K562 (cell line): ENCODE results near the gene VTN. TPM values are rescaled to one million over a fixed set of nuclear protein-coding genes. Genes with fewer than 3 reads are reported as not detected.
"Not testable (repeated sequence)": the region's sequence is repeated elsewhere in the genome, so short reads cannot be mapped to it uniquely, and the experiment has no call there.

Source experiments
- ATAC-seq: fragments of 200-7000 bp; cut with Tn5 transposase; 3 replicates; pipeline ENCODE4 v1.9.1; 2020; ENCODE audit warnings: moderate library complexity
- BruUV-seq: library from RNA; stranded (reverse); fragments of 400-500 nt; replicated peaks from 2 replicates; lab custom pipeline; 2021; lab: Mats Ljungman, UMichigan
- CTCF ChIA-PET: fragments of 300-600 bp; formaldehyde crosslinking; extraction: SDS; loops from one replicate; lab custom pipeline; 2021; ENCODE audit warnings: low intra/inter-chr PET ratio; lab: Yijun Ruan, JAX
- POLR2A ChIA-PET: fragments of 300-600, 350-650 bp; sonication (Branson Sonifier 250); formaldehyde crosslinking; extraction: SDS; loops from one replicate; lab custom pipeline; 2021; ENCODE audit warnings: antibody characterized with exemption, inconsistent platforms; lab: Yijun Ruan, JAX
- DNase-seq, 4 experiments: peaks; one replicate each; pipeline versions ENCODE4 v3.0.0 to v3.0.0-alpha.2; 2011 to 2018; ENCODE audit warnings: low spot score in 3 of 4, mixed read lengths in 3 of 4; ENCODE audit errors: extremely low read depth in 1 of 4
- FAIRE-seq: peaks from 2 replicates; lab custom pipeline; 2011; peaks lifted over from hg19 to GRCh38; lab: Jason Lieb, UNC
- H2AFZ ChIP-seq: 2 replicates; pipeline ENCODE4 v1.6.0; 2011; ENCODE audit warnings: low read depth, low read length, control low read depth, inconsistent platforms
- H3K27ac ChIP-seq: fragments of 200-600 bp; 3 replicates; pipeline ENCODE4 v1.8.0; 2011; ENCODE audit warnings: low read depth, mild to moderate bottlenecking, control low read depth, inconsistent platforms, low read length, moderate library complexity, mixed read lengths; ENCODE audit errors: extremely low read depth
- H3K27me3 ChIP-seq, 2 experiments: fragments of 300-600 bp in 1 of 2; 2 replicates in 1 of 2; 3 replicates in 1 of 2; pipeline versions ENCODE4 v1.6.0 to v1.8.0; 2011; ENCODE audit warnings: inconsistent platforms in 2 of 2, low read length in 2 of 2, mild to moderate bottlenecking in 1 of 2, mixed read lengths in 1 of 2, moderate library complexity in 1 of 2; ENCODE audit not compliant: control insufficient read depth in 2 of 2, insufficient read depth in 2 of 2
- H3K36me3 ChIP-seq: fragments of 300-600 bp; 3 replicates; pipeline ENCODE4 v1.8.0; 2011; ENCODE audit warnings: mild to moderate bottlenecking, low read length, inconsistent platforms; ENCODE audit not compliant: control insufficient read depth, insufficient read depth
- H3K4me1 ChIP-seq, 2 experiments: fragments of 200-600 bp in 1 of 2; replicated peaks in 1 of 2; 2 replicates in 1 of 2; 3 replicates in 1 of 2; pipeline versions ENCODE4 v1.5.1 to v1.8.0; 2011; ENCODE audit warnings: inconsistent platforms in 2 of 2, low read length in 2 of 2, mild to moderate bottlenecking in 1 of 2, mixed read lengths in 1 of 2, moderate library complexity in 1 of 2; ENCODE audit not compliant: control insufficient read depth in 2 of 2, insufficient read depth in 2 of 2
- H3K4me2 ChIP-seq: 2 replicates; pipeline ENCODE4 v1.6.1; 2011; ENCODE audit warnings: low read length, control low read depth, inconsistent platforms, mixed read lengths; ENCODE audit not compliant: insufficient read depth
- H3K4me3 ChIP-seq: fragments of 200-600 bp; sonication (generic), shearing (Covaris generic); 2 replicates; pipeline ENCODE4 v1.5.1; 2016; ENCODE audit warnings: control low read depth, inconsistent platforms
- H3K79me2 ChIP-seq: fragments of 200-600 bp; 3 replicates; pipeline ENCODE4 v1.8.0; 2011; ENCODE audit warnings: low read length, inconsistent platforms; ENCODE audit not compliant: control insufficient read depth, insufficient read depth
- H3K9ac ChIP-seq, 2 experiments: 2 replicates each; pipeline versions ENCODE4 v1.6.0 to v1.6.1; 2011; ENCODE audit warnings: low read depth in 2 of 2, low read length in 2 of 2, control low read depth in 1 of 2, inconsistent platforms in 1 of 2, mild to moderate bottlenecking in 1 of 2, mixed read lengths in 1 of 2; ENCODE audit not compliant: insufficient read depth in 1 of 2
- H3K9me1 ChIP-seq: one replicate; pipeline ENCODE4 v1.6.0; 2011; ENCODE audit warnings: inconsistent platforms, mild to moderate bottlenecking, low read length, moderate library complexity; ENCODE audit not compliant: control insufficient read depth, insufficient read depth
- H3K9me3 ChIP-seq: replicated peaks from 2 replicates; pipeline ENCODE4 v1.5.1; 2011; ENCODE audit warnings: low read depth, low read length, inconsistent platforms; ENCODE audit not compliant: control insufficient read depth, insufficient read depth
- H4K20me1 ChIP-seq: replicated peaks from 2 replicates; pipeline ENCODE4 v1.6.1; 2011; ENCODE audit warnings: low read length, inconsistent platforms, mixed read lengths; ENCODE audit not compliant: control insufficient read depth, insufficient read depth
- PCBP2 ChIP-seq: fragments of 200-400 bp; formaldehyde crosslinking; IDR thresholded peaks from 2 replicates; pipeline ENCODE4 v1.6.1; 2018; ENCODE audit warnings: low read length, low read depth, mild to moderate bottlenecking, moderate library complexity; ENCODE audit not compliant: poor library complexity, severe bottlenecking
- WGBS: fragments of 100-300 bp; shearing (Covaris generic); methylation state at CpG from one replicate; pipeline ENCODE4 v1.1.6; 2016; ENCODE audit warnings: low coverage, mixed read lengths; ENCODE audit not compliant: insufficient coverage; ENCODE audit errors: missing lambda C conversion rate; 5-methylcytosine and 5-hydroxymethylcytosine counted together
- in situ Hi-C: fragments of 300-500 bp; cut with MboI; formaldehyde crosslinking; loops from 4 replicates; pipeline ENCODE4 v1.15.0; 2018; ENCODE audit warnings: inconsistent platforms, mixed read lengths
- intact Hi-C: fragments of 100-400 bp; cut with micrococcal nuclease; formaldehyde crosslinking; loops from 2 replicates; pipeline ENCODE4 v1.14.2; 2022
- polyA plus RNA-seq, 8 experiments: library from polyadenylated mRNA; depleted of rRNA in 4 of 8; stranded (reverse) in 5 of 8; unstranded in 3 of 8; fragments of >200 nt; fragmentation: Nextera tagmentation in 2 of 8; fragmentation: Illumina TruSeq in 1 of 8; extraction: Ambion mirVana in 2 of 8; extraction: Trizol in 1 of 8; gene quantifications; 2 replicates each; pipeline versions ENCODE4 v1.2.1 to v1.2.3, GENCODE V29; 2011 to 2014; ENCODE audit warnings: inconsistent platforms in 1 of 8, missing spikeins in 1 of 8
- total RNA-seq, 7 experiments: library from RNA; depleted of rRNA in 6 of 7; stranded (reverse); fragments of >200 nt in 6 of 7; fragmentation: Illumina TruSeq in 2 of 7; extraction: Trizol in 2 of 7; gene quantifications; 2 replicates each; pipeline versions ENCODE4 v1.2.1 to v1.2.3, GENCODE V29; 2011 to 2021; ENCODE audit warnings: low replicate concordance in 1 of 7
- TF ChIP-seq, protein P1 (sequence below), 3 experiments: IDR thresholded peaks in 2 of 3; conservative IDR thresholded peaks in 1 of 3; 2 replicates each; pipeline ENCODE4 v1.5.1; 2011 to 2012; ENCODE audit warnings: low read length in 3 of 3, mild to moderate bottlenecking in 3 of 3, control low read depth in 2 of 3, improper control_type of control experiment in 1 of 3, inconsistent platforms in 1 of 3, low read depth in 1 of 3, mixed read lengths in 1 of 3, moderate library complexity in 1 of 3; ENCODE audit not compliant: insufficient read depth in 2 of 3

The VTN gene
- total and polyA plus RNA-seq, 9 of the 15 experiments (the other 6 are each of a cell fraction or from before 2014, with no cell fraction given), result 0.13 to 1.0 (median 0.29) TPM; not detected in 1

DNA sequence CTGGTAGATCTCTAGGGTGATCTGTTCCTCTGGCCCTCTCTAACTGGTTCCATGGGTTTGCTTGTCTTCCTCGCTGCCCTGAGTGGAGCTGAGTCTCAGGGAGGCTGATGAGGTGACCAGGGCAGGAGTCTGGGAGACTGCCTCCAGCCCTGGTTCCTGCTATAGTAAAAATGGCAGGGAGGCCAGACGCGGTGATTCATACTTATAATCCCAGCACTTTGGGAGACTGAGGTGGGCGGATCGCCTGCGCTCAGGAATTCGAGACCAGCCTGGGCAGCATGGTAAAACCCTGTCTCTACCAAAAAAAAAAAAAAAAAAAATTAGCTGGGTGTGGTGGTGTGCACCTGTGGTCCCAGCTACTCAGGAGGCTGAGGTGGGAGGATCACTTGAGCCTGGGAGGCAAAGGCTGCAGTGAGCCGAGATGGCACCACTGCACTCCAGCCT, 31.3 kb downstream of the VTN start:
- H3K9me1 ChIP-seq, H3K4me3 ChIP-seq, intact Hi-C loops, H3K27me3 ChIP-seq, BruUV-seq, H3K9ac ChIP-seq, H3K9me3 ChIP-seq, in situ Hi-C loops, DNase-seq, ATAC-seq, H3K27ac ChIP-seq, H3K4me2 ChIP-seq, FAIRE-seq, H2AFZ ChIP-seq: not testable (repeated sequence)
- POLR2A ChIA-PET, result interaction anchor here (1.5 kb wide), 1 partner anchor 12 kb away, joined by 8 read pairs; no protein-coding TSS in a partner anchor
- Histone ChIP-seq H3K79me2 (peaks cover 33% of the 10 kb centered on the region), H3K4me1 (peaks cover 18 to 20% of the 10 kb centered on the region in 2 experiments; a peak in 4 of 5 replicates), H4K20me1 (peaks cover 14% of the 10 kb centered on the region), H3K36me3 (peaks cover 36% of the 10 kb centered on the region)
- WGBS, result 91% methylated on average over 7 of the region's 8 CpGs
- CTCF ChIA-PET, result interaction anchor here (0.6 kb wide), 1 partner anchor 22 kb away, joined by 3 read pairs; no protein-coding TSS in a partner anchor

DNA sequence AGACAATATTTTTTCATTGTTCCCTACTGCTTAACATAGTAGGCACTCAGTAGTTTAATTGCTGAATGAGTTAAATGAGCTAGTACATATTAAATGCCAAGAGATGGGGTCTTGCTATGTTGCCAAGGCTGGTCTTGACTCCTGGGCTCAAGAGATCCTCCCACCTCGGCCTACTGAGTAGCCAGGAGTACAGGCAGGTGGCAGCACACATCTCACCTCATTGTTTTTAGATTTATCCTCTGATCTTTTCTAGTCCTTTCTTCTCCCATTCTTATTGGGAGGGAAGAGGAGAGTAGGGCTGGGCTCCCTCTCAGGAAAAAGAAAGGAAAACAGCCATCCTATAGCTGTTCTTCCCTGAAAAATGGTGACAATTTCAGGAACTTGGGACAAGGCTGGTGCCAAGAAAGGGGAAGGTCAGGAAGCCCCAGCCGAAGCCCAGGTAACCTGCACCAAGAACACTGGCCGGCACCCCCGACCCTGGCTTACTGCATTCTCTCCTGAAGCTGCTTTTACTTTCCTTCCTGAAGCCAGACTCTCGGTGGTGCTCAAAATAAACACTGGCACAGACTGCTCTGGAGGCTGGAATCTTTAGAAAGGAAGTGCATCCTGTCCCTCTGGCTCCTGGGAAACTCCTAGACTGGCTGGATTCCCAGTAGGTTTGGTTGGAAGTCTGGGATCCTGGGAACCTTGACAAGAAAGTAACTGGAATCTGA, 31.9 kb downstream of the VTN start:
- H4K20me1 ChIP-seq, result peaks cover 14% of the 10 kb centered on the region
- TF ChIP-seq, protein P1, sequence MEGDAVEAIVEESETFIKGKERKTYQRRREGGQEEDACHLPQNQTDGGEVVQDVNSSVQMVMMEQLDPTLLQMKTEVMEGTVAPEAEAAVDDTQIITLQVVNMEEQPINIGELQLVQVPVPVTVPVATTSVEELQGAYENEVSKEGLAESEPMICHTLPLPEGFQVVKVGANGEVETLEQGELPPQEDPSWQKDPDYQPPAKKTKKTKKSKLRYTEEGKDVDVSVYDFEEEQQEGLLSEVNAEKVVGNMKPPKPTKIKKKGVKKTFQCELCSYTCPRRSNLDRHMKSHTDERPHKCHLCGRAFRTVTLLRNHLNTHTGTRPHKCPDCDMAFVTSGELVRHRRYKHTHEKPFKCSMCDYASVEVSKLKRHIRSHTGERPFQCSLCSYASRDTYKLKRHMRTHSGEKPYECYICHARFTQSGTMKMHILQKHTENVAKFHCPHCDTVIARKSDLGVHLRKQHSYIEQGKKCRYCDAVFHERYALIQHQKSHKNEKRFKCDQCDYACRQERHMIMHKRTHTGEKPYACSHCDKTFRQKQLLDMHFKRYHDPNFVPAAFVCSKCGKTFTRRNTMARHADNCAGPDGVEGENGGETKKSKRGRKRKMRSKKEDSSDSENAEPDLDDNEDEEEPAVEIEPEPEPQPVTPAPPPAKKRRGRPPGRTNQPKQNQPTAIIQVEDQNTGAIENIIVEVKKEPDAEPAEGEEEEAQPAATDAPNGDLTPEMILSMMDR (IDR thresholded peaks at IDR 0.05 in 2 of 3, conservative IDR thresholded peaks at IDR 0.05 in 1 of 3; ENCODE audit: insufficient read depth in 2 of 3, low read depth in 1 of 3, low read length in 3 of 3), result 0 out of 6 replicates have a peak, but pooled peaks of 1 of the 3 experiments have one; percentile 6
- no peak for TF ChIP-seq PCBP2
- POLR2A ChIA-PET, result interaction anchor here (0.7 to 1.5 kb wide), 2 partner anchors 13 to 72 kb away, joined by 3 to 8 read pairs; no protein-coding TSS in a partner anchor
- ATAC-seq, result no peak
- peaks cover 33% of the 10 kb centered on the region for H3K79me2 ChIP-seq
- DNase-seq, result no peak
- WGBS, result 62% methylated on average over 5 of the region's 5 CpGs
- H3K4me1 ChIP-seq, result peaks cover 19 to 20% of the 10 kb centered on the region in 2 experiments; a peak in 4 of 5 replicates
- H3K36me3 ChIP-seq, result peaks cover 32% of the 10 kb centered on the region; the same call in 2 of the 3 replicates
- H3K4me3 ChIP-seq, result no peak overlapping the region
- no TSS peak for BruUV-seq
- no peak overlapping the region for H3K4me2 ChIP-seq
- no peak for FAIRE-seq
- H3K27me3 ChIP-seq, result no peaks in the 10 kb centered on the region
- peaks cover 2% of the 10 kb centered on the region for H3K9me1 ChIP-seq
- no peak overlapping the region for H2AFZ ChIP-seq
- no peak overlapping the region for H3K27ac ChIP-seq
- in situ Hi-C loops, result no loop called here
- CTCF ChIA-PET, result interaction anchor here (0.6 kb wide), 1 partner anchor 22 kb away, joined by 3 read pairs; no protein-coding TSS in a partner anchor
- intact Hi-C loops, result no loop called here
- no peaks in the 10 kb centered on the region for H3K9me3 ChIP-seq
- no peak overlapping the region for H3K9ac ChIP-seq
